ENCODE data around the gene IFI44.

DNA sequence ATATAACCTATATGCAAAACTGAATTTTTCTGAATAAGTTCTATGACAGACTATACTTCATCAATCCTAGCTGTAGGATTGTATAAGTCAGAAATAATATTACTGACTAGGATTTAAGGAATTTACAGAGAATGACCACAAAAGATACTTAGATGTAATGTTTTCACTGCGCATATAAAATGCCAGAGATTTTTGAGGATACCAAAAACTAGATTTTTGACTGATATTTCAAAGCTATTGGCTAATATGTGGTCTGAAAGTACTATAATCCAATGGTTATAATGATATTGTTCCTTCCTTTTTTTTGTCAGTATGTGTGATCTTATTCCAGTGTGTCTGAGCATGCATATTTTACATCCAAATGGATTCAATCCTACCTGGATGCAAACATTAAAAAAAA is 46.4 kb upstream of the IFI44 start:
- TF ChIP-seq, protein P1, sequence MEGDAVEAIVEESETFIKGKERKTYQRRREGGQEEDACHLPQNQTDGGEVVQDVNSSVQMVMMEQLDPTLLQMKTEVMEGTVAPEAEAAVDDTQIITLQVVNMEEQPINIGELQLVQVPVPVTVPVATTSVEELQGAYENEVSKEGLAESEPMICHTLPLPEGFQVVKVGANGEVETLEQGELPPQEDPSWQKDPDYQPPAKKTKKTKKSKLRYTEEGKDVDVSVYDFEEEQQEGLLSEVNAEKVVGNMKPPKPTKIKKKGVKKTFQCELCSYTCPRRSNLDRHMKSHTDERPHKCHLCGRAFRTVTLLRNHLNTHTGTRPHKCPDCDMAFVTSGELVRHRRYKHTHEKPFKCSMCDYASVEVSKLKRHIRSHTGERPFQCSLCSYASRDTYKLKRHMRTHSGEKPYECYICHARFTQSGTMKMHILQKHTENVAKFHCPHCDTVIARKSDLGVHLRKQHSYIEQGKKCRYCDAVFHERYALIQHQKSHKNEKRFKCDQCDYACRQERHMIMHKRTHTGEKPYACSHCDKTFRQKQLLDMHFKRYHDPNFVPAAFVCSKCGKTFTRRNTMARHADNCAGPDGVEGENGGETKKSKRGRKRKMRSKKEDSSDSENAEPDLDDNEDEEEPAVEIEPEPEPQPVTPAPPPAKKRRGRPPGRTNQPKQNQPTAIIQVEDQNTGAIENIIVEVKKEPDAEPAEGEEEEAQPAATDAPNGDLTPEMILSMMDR (IDR thresholded peaks at IDR 0.05): no peak
- no peak for TF ChIP-seq POLR2AphosphoS5 (IDR thresholded peaks at IDR 0.05)
